HG02943 (cell line): ENCODE measurements around the gene SHTN1.

Experiments
- ATAC-seq: cut with Tn5 transposase; IDR thresholded peaks from one replicate; pipeline ENCODE4 v1.9.1; 2021; ENCODE audit warnings: mild to moderate bottlenecking, low read depth, moderate library complexity; ENCODE audit not compliant: unreplicated experiment

Gene SHTN1

GRCh38 chr10:116919706-116920105 lies 85.3 kb downstream of the SHTN1 start:
- ATAC-seq: no peak

- no peak for ATAC-seq
Measured at GRCh38 chr10:116919164-116919563, 85.8 kb downstream of the SHTN1 start.

GRCh38 chr10:116918583-116918982 lies 86.4 kb downstream of the SHTN1 start:
- ATAC-seq: no peak

- ATAC-seq: no peak
Measured at GRCh38 chr10:116917481-116917880, 87.5 kb downstream of the SHTN1 start.

GRCh38 chr10:116915340-116915739 lies 89.6 kb downstream of the SHTN1 start:
- ATAC-seq: no peak

- ATAC-seq: no peak
Measured at GRCh38 chr10:116913695-116914094, 91.3 kb downstream of the SHTN1 start.

GRCh38 chr10:116912162-116912561 lies 92.8 kb downstream of the SHTN1 start:
- no peak for ATAC-seq

- no peak for ATAC-seq
Measured at GRCh38 chr10:116910910-116911309, 94.1 kb downstream of the SHTN1 start.

GRCh38 chr10:116909307-116909706 lies 95.7 kb downstream of the SHTN1 start:
- ATAC-seq: no peak

- ATAC-seq: no peak
Measured at GRCh38 chr10:116907245-116907987, 97.6 kb downstream of the SHTN1 start.

- no peak for ATAC-seq
Measured at GRCh38 chr10:116905845-116906210, 99.2 kb downstream of the SHTN1 start.

GRCh38 chr10:116899626-116900025 lies 105.4 kb downstream of the SHTN1 start:
- no peak for ATAC-seq

- no peak for ATAC-seq
Measured at GRCh38 chr10:116893686-116894037, 111.3 kb downstream of the SHTN1 start.

- ATAC-seq: no peak
Measured at GRCh38 chr10:116892907-116893685, 111.9 kb downstream of the SHTN1 start.

- no peak for ATAC-seq
Measured at GRCh38 chr10:116891208-116891607, 113.8 kb downstream of the SHTN1 start.

GRCh38 chr10:116889066-116889465 lies 115.9 kb downstream of the SHTN1 start:
- ATAC-seq: no peak

GRCh38 chr10:116888380-116889055 lies 116.5 kb downstream of the SHTN1 start:
- ATAC-seq: no peak

GRCh38 chr10:116886772-116887171 lies 118.2 kb downstream of the SHTN1 start:
- ATAC-seq: no peak

GRCh38 chr10:116882639-116883038 lies 122.3 kb downstream of the SHTN1 start:
- no peak for ATAC-seq

- no peak for ATAC-seq
Measured at GRCh38 chr10:116880716-116881482, 124.1 kb downstream of the SHTN1 start.

- no peak for ATAC-seq
Measured at GRCh38 chr10:116879817-116880216, 125.2 kb downstream of the SHTN1 start.
